Hematopoietic multipotent progenitor cell treated with erythropoietin and hydrocortisone succinate and interleukin-3 and kit ligand, for 4 days (in vitro differentiated cells): ENCODE data around the gene KCNN1.
A peak's percentile ranks its signal among the peaks of the same experiment; 100 is the strongest.

Source experiments
- DNase-seq: peaks from one replicate; pipeline ENCODE4 v3.0.0-alpha.2; 2015

KCNN1 gene

DNA sequence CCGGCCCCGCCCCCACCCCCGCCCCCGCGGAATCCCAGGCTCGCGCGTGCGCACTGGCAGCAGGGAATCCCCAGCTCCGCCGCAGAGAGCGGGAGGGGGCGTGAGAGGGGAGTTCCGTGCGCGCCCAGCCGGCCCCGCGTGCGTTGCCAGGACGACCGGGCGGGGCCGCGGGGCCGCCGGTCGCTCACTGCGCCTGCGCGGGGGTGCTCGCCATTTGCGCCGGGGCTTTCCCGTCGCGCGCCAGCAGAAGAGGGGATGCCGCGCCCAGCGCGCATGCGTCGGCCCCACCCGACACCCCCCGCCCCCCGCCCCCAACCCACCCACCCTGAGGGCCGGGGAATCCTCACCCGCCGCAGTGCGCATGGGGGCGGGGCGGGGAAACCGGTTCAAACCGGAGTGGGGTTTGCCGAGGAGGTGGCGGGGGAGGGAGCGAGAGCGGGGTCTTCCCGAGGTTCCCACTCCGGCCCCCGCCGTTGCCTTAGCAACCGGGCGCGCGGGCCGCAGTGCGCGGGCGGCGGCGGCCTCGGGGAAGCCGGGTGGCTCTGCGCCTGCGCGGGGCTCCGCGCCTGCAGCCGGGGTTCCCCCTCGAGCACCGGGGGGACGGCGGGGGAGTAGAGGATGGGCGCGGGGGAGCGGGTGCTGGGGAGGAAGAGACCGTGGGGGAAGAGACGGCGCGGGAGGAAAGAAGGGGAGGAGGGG lies 18.9 kb upstream of the KCNN1 start:
- DNase-seq: peak; percentile 97

GRCh38 chr19:17948514-17948900 lies 18.4 kb upstream of the KCNN1 start:
- DNase-seq: no peak

- no peak for DNase-seq
These were observed 17.7 kb upstream of the KCNN1 start for GRCh38 chr19:17948931-17949930.

DNA sequence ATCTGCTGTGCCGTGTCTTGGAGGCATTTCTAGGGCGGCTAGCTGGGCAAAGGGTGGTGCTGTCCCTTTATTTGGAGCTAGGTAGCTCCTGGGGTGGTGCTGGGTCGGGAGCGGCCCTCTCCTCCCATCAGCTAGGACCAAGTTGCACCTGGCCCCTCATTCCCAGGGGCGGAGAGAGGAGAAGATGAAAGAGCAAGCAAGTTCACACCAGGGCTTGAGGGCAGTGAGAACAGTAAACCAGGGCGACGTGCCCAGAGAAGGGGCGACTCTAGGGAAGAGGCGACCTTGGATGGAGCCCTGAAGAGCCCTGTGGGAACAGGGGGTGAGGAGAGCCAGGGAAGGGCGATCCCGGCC lies 17.0 kb upstream of the KCNN1 start:
- no peak for DNase-seq

DNA sequence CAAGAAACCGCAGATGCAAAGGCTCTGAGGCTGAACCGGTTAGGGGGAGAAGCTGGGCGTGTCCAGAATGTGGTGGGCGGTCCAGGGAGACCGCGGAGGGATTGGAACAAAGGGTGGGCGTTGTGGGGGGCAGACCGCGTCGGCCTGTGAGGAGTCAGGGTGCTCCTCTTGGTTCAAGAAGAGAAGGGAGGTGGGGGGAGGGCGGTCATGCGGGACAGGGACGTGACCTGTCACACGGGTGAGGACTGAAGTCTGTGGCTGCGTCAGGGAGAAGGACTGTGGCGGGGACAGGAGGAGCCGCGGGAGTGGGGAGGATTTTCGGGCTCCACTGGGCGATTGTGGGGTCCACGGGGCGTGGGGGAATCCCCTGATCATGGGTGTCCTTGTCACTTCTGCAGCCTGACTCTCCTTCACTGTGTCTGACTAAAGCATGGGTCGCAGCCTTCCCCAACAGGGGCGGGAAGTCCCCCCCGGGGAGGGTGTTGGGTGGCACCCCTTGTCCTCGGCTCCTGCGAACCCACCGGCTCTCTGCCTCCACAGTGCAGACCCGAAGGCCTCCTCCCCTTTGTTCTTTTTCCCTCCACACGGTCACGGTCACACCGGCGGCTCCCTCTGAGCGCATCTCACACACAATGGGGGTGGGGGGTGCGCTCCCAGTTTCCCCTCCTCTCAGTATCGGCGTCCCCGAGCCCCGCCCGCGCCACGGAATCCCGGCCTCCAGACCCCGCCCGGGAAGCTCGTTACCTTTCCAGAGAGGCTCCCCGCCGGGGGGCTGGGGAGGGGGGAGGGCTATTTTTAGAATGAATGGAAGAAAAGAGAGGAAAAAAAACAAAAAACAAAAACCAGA lies 16.4 kb upstream of the KCNN1 start:
- DNase-seq: peak; percentile 46

GRCh38 chr19:17951157-17951989 lies 15.5 kb upstream of the KCNN1 start:
- DNase-seq: peak; percentile 44

GRCh38 chr19:17951990-17952976 lies 14.6 kb upstream of the KCNN1 start:
- DNase-seq: no peak

DNA sequence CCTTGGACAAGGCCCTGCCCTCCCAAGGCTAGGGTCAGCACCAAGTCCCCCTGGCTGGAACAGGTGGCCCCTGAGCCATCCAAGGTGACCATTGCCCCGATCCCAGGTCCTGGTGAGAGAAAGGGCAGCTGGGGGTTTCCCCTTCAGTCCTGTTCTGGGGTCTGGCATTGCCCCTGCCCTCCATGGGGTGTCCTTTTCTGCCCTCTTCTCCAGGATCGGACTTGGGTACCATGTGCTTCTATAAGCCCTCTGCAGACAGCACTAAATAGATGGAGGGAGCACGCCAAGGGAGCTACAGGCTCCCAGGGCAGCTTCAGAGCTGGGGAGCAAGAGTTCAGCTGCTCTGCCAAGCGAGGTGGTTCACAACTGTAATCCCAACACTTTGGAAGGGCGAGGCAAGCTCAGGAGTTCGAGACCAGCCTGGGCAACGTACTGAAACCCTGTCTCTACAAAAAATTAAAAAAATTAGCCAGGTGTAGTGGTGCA lies 13.5 kb upstream of the KCNN1 start:
- no peak for DNase-seq

- DNase-seq: peak; percentile 77
These were observed 13.0 kb upstream of the KCNN1 start for GRCh38 chr19:17953869-17954268.

GRCh38 chr19:17954401-17954800 lies 12.5 kb upstream of the KCNN1 start:
- DNase-seq: no peak

- DNase-seq: no peak
These were observed 9.6 kb upstream of the KCNN1 start for GRCh38 chr19:17957149-17957849.

- DNase-seq: no peak
These were observed 9.0 kb upstream of the KCNN1 start for GRCh38 chr19:17957885-17958284.

DNA sequence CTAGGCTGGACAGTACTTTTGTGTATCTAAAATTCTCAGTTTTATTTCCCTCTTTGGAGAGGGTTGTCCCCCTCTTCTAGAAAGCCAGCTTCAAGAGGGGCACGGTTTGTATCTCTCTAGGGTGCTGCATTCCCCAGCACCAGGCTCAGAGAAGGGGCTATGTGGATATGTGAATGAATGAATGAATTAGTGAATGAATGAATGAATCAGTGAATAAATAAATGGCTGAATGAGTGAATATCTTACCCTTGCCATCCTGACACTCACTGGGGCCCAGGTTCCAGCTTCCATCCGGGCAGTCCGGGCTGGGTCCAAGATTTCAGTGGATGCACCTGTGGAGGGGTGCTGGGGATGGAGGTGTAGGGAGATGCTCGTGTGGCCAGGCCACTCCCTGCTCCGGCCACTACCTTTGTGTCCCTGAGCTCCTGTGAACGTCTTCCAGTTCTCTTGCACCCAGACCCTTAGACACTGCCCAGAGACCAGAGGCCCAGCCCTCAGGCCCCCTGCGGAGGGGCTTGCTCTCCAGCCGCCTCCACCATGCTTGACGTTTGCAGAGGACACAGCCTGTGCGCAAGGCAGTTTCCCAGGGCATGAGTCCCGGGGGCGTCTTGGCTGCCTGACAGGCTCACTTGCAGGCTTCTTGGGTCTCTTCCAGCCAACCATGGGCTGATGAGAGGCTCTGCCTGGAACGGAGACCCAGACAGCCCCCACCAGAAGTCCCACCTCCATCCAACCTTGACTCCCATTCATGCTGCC lies 2.8 kb upstream of the KCNN1 start:
- DNase-seq: no peak

DNA sequence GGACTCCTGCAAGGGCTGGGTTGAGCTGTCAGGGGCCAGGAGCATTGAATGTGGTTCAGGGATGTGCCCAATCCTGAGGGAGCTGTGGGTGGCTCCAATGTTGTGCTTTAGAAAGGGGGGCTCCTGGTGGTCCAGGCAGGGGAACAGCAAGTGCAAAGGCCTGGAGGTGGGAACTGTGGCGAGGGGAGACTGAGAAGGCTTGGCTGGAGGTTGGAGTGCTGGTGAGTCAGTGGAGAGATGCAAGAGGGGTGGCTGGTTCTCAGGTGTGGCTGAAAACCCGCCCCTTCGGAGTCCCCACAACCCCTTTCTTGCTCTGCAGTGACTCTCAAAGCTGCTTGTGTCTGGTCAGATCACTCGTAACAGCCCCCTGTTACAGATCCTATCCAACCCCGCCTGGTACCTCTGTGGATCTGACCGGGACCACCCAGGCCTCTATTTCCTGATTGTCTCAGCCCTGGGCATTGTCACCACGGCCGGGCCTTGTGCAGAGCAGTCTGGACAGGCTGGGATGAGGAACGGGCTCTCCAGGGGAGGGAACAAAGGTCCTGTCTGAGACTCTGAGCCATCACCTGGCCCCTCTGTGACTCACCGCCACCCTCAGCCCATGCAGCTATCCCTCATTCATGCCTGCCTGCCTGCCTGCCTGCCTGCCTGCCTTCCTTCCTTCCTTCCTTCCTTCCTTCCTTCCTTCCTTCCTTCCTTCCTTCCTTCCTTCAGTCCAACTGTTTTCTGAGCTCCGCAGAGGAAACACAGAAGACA lies 1.4 kb upstream of the KCNN1 start:
- no peak for DNase-seq

- DNase-seq: no peak
These were observed 801 bp upstream of the KCNN1 start for GRCh38 chr19:17966129-17966483.

DNA sequence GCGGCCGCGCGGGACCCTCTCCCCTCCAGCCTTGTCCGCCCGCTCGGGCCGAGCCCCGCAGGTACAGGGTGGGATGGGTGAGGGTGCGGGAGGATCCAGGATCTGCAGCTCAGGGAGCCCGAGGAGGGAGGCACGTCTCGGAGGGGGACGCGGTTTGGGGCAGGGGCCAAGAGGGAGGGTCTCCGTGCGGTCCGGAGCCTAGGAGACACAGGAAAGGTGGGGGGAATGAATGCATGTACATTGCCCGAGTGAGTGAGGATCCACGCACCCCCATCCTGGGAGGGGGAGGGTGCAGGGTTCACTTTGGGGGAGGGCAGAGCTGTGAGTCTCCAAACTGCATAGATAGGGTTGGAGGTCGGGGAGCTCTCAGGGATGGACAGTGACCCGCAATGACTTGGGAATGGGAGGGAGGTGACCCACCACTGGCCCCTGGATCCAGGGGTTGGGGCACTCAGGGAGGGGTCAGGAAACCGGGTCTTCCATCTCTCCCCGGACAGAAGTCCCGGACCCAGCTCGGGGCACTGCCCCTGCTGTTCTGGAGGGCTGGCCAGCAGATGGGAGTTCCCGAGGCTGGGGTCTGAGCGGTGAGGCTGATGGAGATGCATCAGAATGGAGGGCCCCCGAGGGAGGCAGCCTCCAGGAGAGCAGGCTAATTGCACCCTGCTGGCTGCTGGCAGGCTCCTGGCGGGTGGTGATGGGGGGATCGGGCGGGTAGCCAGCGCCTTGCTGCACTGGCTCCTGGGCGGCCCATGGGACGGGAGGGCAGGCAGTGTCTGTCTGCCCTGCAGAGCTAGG lies 547 bp downstream of the KCNN1 start:
- no peak for DNase-seq

GRCh38 chr19:17968362-17968761 lies 1.5 kb downstream of the KCNN1 start:
- DNase-seq: no peak
